Chondrocyte (in vitro differentiated cells): ENCODE results near the gene ZNF217. TPM values are rescaled to one million over a fixed set of nuclear protein-coding genes. Genes with fewer than 3 reads are reported as not detected.
"Not testable (repeated sequence)": the region's sequence is repeated elsewhere in the genome, so short reads cannot be mapped to it uniquely, and the experiment has no call there.

Experiments used
- DNase-seq: peaks from one replicate; pipeline ENCODE4 v3.0.0; 2021; ENCODE audit warnings: mixed read lengths, low spot score
- H3K27ac Mint-ChIP-seq: one replicate; pipeline ENCODE4 v1.8.0; 2021; ENCODE audit warnings: mild to moderate bottlenecking, moderate library complexity, mixed read lengths; ENCODE audit not compliant: unreplicated experiment
- H3K27me3 Mint-ChIP-seq: 2 replicates; pipeline ENCODE4 v1.8.0; 2021; ENCODE audit warnings: low read depth, mixed read lengths
- H3K36me3 Mint-ChIP-seq: 2 replicates; pipeline ENCODE4 v1.8.0; 2021; ENCODE audit warnings: low read depth, mixed read lengths
- H3K4me1 Mint-ChIP-seq: 2 replicates; pipeline ENCODE4 v1.8.0; 2021; ENCODE audit warnings: low read depth, mild to moderate bottlenecking, mixed read lengths
- H3K4me3 Mint-ChIP-seq: one replicate; pipeline ENCODE4 v1.8.0; 2021; ENCODE audit warnings: mild to moderate bottlenecking, moderate library complexity, mixed read lengths; ENCODE audit not compliant: unreplicated experiment
- H3K9me3 Mint-ChIP-seq: 2 replicates; pipeline ENCODE4 v1.8.0; 2021; ENCODE audit warnings: low read depth, mixed read lengths
- CTCF ChIP-seq: fragments of 200-600 bp; sonication (generic); IDR thresholded peaks from 2 replicates; pipeline ENCODE4 v1.5.0; 2021; ENCODE audit warnings: antibody characterized with exemption, mild to moderate bottlenecking, moderate library complexity
- total RNA-seq: library from RNA; stranded (reverse); gene quantifications from 3 replicates; pipeline ENCODE4 v1.2.1, GENCODE V29; 2021

Gene ZNF217
- total RNA-seq, 1 donor from 2014 or later: 28.7 TPM

GRCh38 chr20:53626584-53626983, 32.9 kb upstream of the ZNF217 start:
- no peaks in the 10 kb centered on the region for H3K27me3 Mint-ChIP-seq
- no peaks in the 10 kb centered on the region for H3K36me3 Mint-ChIP-seq
- DNase-seq: no peak
- no peak overlapping the region for H3K4me3 Mint-ChIP-seq
- H3K27ac Mint-ChIP-seq: no peak overlapping the region
- no peaks in the 10 kb centered on the region for H3K9me3 Mint-ChIP-seq
- TF ChIP-seq CTCF: no peak
- H3K4me1 Mint-ChIP-seq: peaks cover 26% of the 10 kb centered on the region

GRCh38 chr20:53625311-53626129, 31.9 kb upstream of the ZNF217 start:
- Mint-ChIP-seq H3K36me3 (no peaks in the 10 kb centered on the region), H3K4me3 (no peak overlapping the region)
- no peak for DNase-seq

GRCh38 chr20:53624927-53625250, 31.2 kb upstream of the ZNF217 start:
- not testable (repeated sequence) for H3K27ac Mint-ChIP-seq, H3K4me3 Mint-ChIP-seq, DNase-seq, H3K9me3 Mint-ChIP-seq, H3K27me3 Mint-ChIP-seq, H3K36me3 Mint-ChIP-seq
- peaks cover 31% of the 10 kb centered on the region for H3K4me1 Mint-ChIP-seq

More at GRCh38 chr20:53625311-53626129, 31.9 kb upstream of the ZNF217 start:
- H3K4me1 Mint-ChIP-seq: peaks cover 31% of the 10 kb centered on the region
- no peaks in the 10 kb centered on the region for H3K27me3 Mint-ChIP-seq
- TF ChIP-seq CTCF: no peak
- H3K27ac Mint-ChIP-seq: no peak overlapping the region
- H3K9me3 Mint-ChIP-seq: no peaks in the 10 kb centered on the region

GRCh38 chr20:53623454-53624211, 30.0 kb upstream of the ZNF217 start:
- H3K27ac Mint-ChIP-seq: peak overlapping the region; percentile 97
- no peaks in the 10 kb centered on the region for H3K27me3 Mint-ChIP-seq
- peak overlapping the region; percentile 72 for H3K4me3 Mint-ChIP-seq
- H3K9me3 Mint-ChIP-seq: no peaks in the 10 kb centered on the region
- no peaks in the 10 kb centered on the region for H3K36me3 Mint-ChIP-seq
- peaks cover 34% of the 10 kb centered on the region for H3K4me1 Mint-ChIP-seq
- no peak for TF ChIP-seq CTCF
- DNase-seq: peak; percentile 36

- Mint-ChIP-seq H3K36me3 (no peaks in the 10 kb centered on the region), H3K27me3 (no peaks in the 10 kb centered on the region), H3K27ac (peak overlapping the region; percentile 97), H3K4me1 (peaks cover 34% of the 10 kb centered on the region), H3K9me3 (no peaks in the 10 kb centered on the region), H3K4me3 (peak overlapping the region; percentile 72)
- no peak for DNase-seq
- TF ChIP-seq CTCF: peak; percentile 56
Measured at GRCh38 chr20:53623134-53623453, 29.5 kb upstream of the ZNF217 start.
